DOHH2 (cell line): ENCODE data around the gene PDE4B.

Source experiments
- H3F3A ChIP-seq: fragments of 200-600 bp; sonication (generic), shearing (Covaris generic); 2 replicates; pipeline ENCODE4 v1.6.0; 2016; ENCODE audit warnings: antibody characterized with exemption, mild to moderate bottlenecking; ENCODE audit not compliant: control insufficient read depth, insufficient read depth
- H3K27ac ChIP-seq: fragments of 200-600 bp; sonication (generic); 2 replicates; pipeline ENCODE4 v1.5.1; 2014; ENCODE audit warnings: low read depth, mild to moderate bottlenecking, low read length, moderate library complexity
- H3K27me3 ChIP-seq: fragments of 200-600 bp; sonication (generic); 2 replicates; pipeline ENCODE4 v1.6.1; 2014; ENCODE audit warnings: mild to moderate bottlenecking, low read length, mixed read lengths; ENCODE audit not compliant: control insufficient read depth
- H3K36me3 ChIP-seq: fragments of 200-600 bp; sonication (generic); 2 replicates; pipeline ENCODE4 v1.6.1; 2014; ENCODE audit warnings: mild to moderate bottlenecking, low read length, moderate library complexity, mixed read lengths; ENCODE audit not compliant: control insufficient read depth
- H3K4me1 ChIP-seq: fragments of 200-600 bp; sonication (generic); 2 replicates; pipeline ENCODE4 v1.6.1; 2014; ENCODE audit warnings: mild to moderate bottlenecking, low read length, mixed read lengths; ENCODE audit not compliant: control insufficient read depth
- H3K4me2 ChIP-seq: fragments of 200-600 bp; sonication (generic); 2 replicates; pipeline ENCODE4 v1.6.0; 2014; ENCODE audit warnings: mild to moderate bottlenecking, low read length, moderate library complexity
- H3K4me3 ChIP-seq: fragments of 200-600 bp; sonication (generic); 2 replicates; pipeline ENCODE4 v1.5.1; 2014; ENCODE audit warnings: mild to moderate bottlenecking, low read length, mixed read lengths
- H3K79me2 ChIP-seq: fragments of 200-600 bp; sonication (generic); 2 replicates; pipeline ENCODE4 v1.6.1; 2014; ENCODE audit warnings: mild to moderate bottlenecking, low read length, mixed read lengths; ENCODE audit not compliant: control insufficient read depth
- H3K9me2 ChIP-seq: fragments of 200-600 bp; sonication (generic); replicated peaks from 2 replicates; pipeline ENCODE4 v1.6.1; 2014; ENCODE audit warnings: mild to moderate bottlenecking, low read length, mixed read lengths; ENCODE audit not compliant: control insufficient read depth
- H3K9me3 ChIP-seq: fragments of 200-600 bp; sonication (generic); 2 replicates; pipeline ENCODE4 v1.6.1; 2014; ENCODE audit warnings: antibody characterized with exemption, low read length, mixed read lengths; ENCODE audit not compliant: control insufficient read depth, insufficient read depth
- H4K20me1 ChIP-seq: fragments of 200-600 bp; sonication (generic); 2 replicates; pipeline ENCODE4 v1.6.0; 2014; ENCODE audit warnings: low read depth, mild to moderate bottlenecking, antibody characterized with exemption, low read length, moderate library complexity; ENCODE audit not compliant: control insufficient read depth, insufficient read depth
- EZH2phosphoT487 ChIP-seq: fragments of 200-600 bp; sonication (generic); IDR thresholded peaks from 2 replicates; pipeline ENCODE4 v1.6.1; 2017; ENCODE audit warnings: borderline replicate concordance, mild to moderate bottlenecking, antibody characterized with exemption, low read length, moderate library complexity, mixed read lengths
- TF ChIP-seq, protein P1 (sequence below): fragments of 200-600 bp; sonication (generic); IDR thresholded peaks from one replicate; pipeline ENCODE4 v1.5.1; 2014; ENCODE audit warnings: antibody characterized with exemption, mild to moderate bottlenecking, low read depth, low read length; ENCODE audit not compliant: poor library complexity, severe bottlenecking

PDE4B gene

DNA sequence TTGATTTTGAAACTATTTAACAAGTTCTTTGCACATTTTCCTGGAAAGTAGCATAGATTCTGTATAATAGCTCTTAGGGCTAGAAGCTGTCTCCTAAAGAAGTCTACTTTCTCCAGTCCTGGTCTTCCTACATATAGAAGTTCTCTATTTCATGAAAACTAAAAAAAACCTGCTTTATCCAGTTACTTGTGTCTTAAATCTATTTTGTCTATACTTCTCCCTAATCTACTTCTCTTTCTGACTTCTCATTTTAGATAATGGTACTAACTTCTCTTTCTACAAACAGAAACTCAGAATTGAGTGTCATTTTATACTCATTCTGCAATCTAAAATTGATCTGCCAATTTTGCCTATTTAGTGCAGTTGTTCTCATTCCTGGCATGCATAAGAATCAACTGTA is 28.7 kb downstream of the PDE4B start:
- Histone ChIP-seq H3K4me3 (no peak overlapping the region), H3K9me2 (no peaks in the 10 kb centered on the region), H3K4me2 (no peak overlapping the region), H4K20me1 (no peaks in the 10 kb centered on the region), H3K36me3 (no peaks in the 10 kb centered on the region), H3F3A (no peaks in the 10 kb centered on the region), H3K27ac (no peak overlapping the region), H3K4me1 (no peaks in the 10 kb centered on the region), H3K79me2 (no peaks in the 10 kb centered on the region), H3K27me3 (no peaks in the 10 kb centered on the region), H3K9me3 (no peaks in the 10 kb centered on the region)
- TF ChIP-seq, protein P1, sequence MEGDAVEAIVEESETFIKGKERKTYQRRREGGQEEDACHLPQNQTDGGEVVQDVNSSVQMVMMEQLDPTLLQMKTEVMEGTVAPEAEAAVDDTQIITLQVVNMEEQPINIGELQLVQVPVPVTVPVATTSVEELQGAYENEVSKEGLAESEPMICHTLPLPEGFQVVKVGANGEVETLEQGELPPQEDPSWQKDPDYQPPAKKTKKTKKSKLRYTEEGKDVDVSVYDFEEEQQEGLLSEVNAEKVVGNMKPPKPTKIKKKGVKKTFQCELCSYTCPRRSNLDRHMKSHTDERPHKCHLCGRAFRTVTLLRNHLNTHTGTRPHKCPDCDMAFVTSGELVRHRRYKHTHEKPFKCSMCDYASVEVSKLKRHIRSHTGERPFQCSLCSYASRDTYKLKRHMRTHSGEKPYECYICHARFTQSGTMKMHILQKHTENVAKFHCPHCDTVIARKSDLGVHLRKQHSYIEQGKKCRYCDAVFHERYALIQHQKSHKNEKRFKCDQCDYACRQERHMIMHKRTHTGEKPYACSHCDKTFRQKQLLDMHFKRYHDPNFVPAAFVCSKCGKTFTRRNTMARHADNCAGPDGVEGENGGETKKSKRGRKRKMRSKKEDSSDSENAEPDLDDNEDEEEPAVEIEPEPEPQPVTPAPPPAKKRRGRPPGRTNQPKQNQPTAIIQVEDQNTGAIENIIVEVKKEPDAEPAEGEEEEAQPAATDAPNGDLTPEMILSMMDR: no peak
- TF ChIP-seq EZH2phosphoT487: no peak

- Histone ChIP-seq H3K4me3 (no peak overlapping the region), H3K36me3 (no peaks in the 10 kb centered on the region), H4K20me1 (no peaks in the 10 kb centered on the region), H3K27me3 (no peaks in the 10 kb centered on the region), H3K9me2 (no peaks in the 10 kb centered on the region), H3K4me2 (no peak overlapping the region), H3K27ac (no peak overlapping the region), H3K79me2 (no peaks in the 10 kb centered on the region), H3K9me3 (no peaks in the 10 kb centered on the region), H3K4me1 (no peaks in the 10 kb centered on the region), H3F3A (no peaks in the 10 kb centered on the region)
- TF ChIP-seq, protein P1: no peak
- TF ChIP-seq EZH2phosphoT487: no peak
These were observed 31.4 kb downstream of the PDE4B start for GRCh38 chr1:65824103-65824502.

GRCh38 chr1:65825741-65826140 is 33.0 kb downstream of the PDE4B start:
- TF ChIP-seq EZH2phosphoT487: no peak
- TF ChIP-seq, protein P1: no peak

GRCh38 chr1:65826782-65827181 is 34.1 kb downstream of the PDE4B start:
- TF ChIP-seq, protein P1: no peak
- no peak for TF ChIP-seq EZH2phosphoT487

More at GRCh38 chr1:65825741-65826140, 33.0 kb downstream of the PDE4B start:
- Histone ChIP-seq H3K79me2 (no peaks in the 10 kb centered on the region), H3K4me3 (no peak overlapping the region), H3K27me3 (no peaks in the 10 kb centered on the region), H4K20me1 (no peaks in the 10 kb centered on the region), H3K36me3 (no peaks in the 10 kb centered on the region), H3K27ac (no peak overlapping the region), H3K9me3 (no peaks in the 10 kb centered on the region), H3K4me2 (no peak overlapping the region), H3F3A (no peaks in the 10 kb centered on the region), H3K4me1 (no peaks in the 10 kb centered on the region), H3K9me2 (no peaks in the 10 kb centered on the region)

More at GRCh38 chr1:65826782-65827181, 34.1 kb downstream of the PDE4B start:
- H3K4me2 ChIP-seq: no peak overlapping the region
- no peaks in the 10 kb centered on the region for H3K36me3 ChIP-seq
- no peak overlapping the region for H3K27ac ChIP-seq
- no peaks in the 10 kb centered on the region for H4K20me1 ChIP-seq
- no peaks in the 10 kb centered on the region for H3K9me2 ChIP-seq
- H3K79me2 ChIP-seq: no peaks in the 10 kb centered on the region
- no peaks in the 10 kb centered on the region for H3K4me1 ChIP-seq
- no peaks in the 10 kb centered on the region for H3K27me3 ChIP-seq
- no peaks in the 10 kb centered on the region for H3K9me3 ChIP-seq
- H3K4me3 ChIP-seq: no peak overlapping the region
- no peaks in the 10 kb centered on the region for H3F3A ChIP-seq
